Nephron (organoid): ENCODE measurements around the gene C1QL4.
"Not testable (repeated sequence)": the region's sequence is repeated elsewhere in the genome, so short reads cannot be mapped to it uniquely, and the experiment has no call there.

Experiments
- H3K27ac Mint-ChIP-seq, 3 experiments: 2 replicates each; pipeline ENCODE4 v1.8.0; 2020; ENCODE audit warnings: mixed read lengths in 3 of 3, mild to moderate bottlenecking in 2 of 3, moderate library complexity in 1 of 3
- H3K27me3 Mint-ChIP-seq: 2 replicates; pipeline ENCODE4 v1.8.0; 2021; ENCODE audit warnings: low read depth, mild to moderate bottlenecking, moderate library complexity, mixed read lengths
- H3K36me3 Mint-ChIP-seq: 2 replicates; pipeline ENCODE4 v1.8.0; 2020; ENCODE audit warnings: low read depth, mixed read lengths
- H3K4me1 Mint-ChIP-seq: 2 replicates; pipeline ENCODE4 v1.8.0; 2020; ENCODE audit warnings: mixed read lengths
- H3K4me3 Mint-ChIP-seq, 3 experiments: 2 replicates each; pipeline ENCODE4 v1.8.0; 2020; ENCODE audit warnings: mild to moderate bottlenecking in 3 of 3, mixed read lengths in 3 of 3, moderate library complexity in 2 of 3
- H3K9me3 Mint-ChIP-seq: 2 replicates; pipeline ENCODE4 v1.8.0; 2020; ENCODE audit warnings: mixed read lengths
- CTCF ChIP-seq, 3 experiments: fragments of 200-600 bp; sonication (generic); IDR thresholded peaks; one replicate each; pipeline ENCODE4 v1.5.0; 2021; ENCODE audit warnings: antibody characterized with exemption in 3 of 3; ENCODE audit not compliant: unreplicated experiment in 3 of 3

The C1QL4 gene

GRCh38 chr12:49283541-49284429, 53.2 kb downstream of the C1QL4 start:
- Mint-ChIP-seq H3K4me1 (peaks cover 16% of the 10 kb centered on the region), H3K36me3 (no peaks in the 10 kb centered on the region), H3K4me3 (no peak overlapping the region), H3K9me3 (no peaks in the 10 kb centered on the region), H3K27me3 (peaks cover 35% of the 10 kb centered on the region), H3K27ac (no peak overlapping the region)
- no peak for TF ChIP-seq CTCF (IDR thresholded peaks at IDR 0.05; ENCODE audit: unreplicated experiment in 3 of 3)

- not testable (repeated sequence) for H3K4me3 Mint-ChIP-seq, H3K9me3 Mint-ChIP-seq, H3K36me3 Mint-ChIP-seq
- Mint-ChIP-seq H3K27ac (peak overlapping the region in 2 of 3 experiments; percentile 37 to 65), H3K27me3 (peaks cover 27% of the 10 kb centered on the region), H3K4me1 (peaks cover 12% of the 10 kb centered on the region)
Measured at GRCh38 chr12:49282740-49283375, 54.1 kb downstream of the C1QL4 start.
